Astrocyte (in vitro differentiated cells and primary cell): ENCODE data around the gene C1orf53. TPM values are rescaled to one million over a fixed set of nuclear protein-coding genes. Genes with fewer than 3 reads are reported as not detected.

ENCODE experiments used
- DNase-seq: peaks from one replicate; pipeline ENCODE4 v3.0.0-alpha.2; 2010; ENCODE audit warnings: low read depth
- FAIRE-seq: peaks from 2 replicates; lab custom pipeline; 2011; peaks lifted over from hg19 to GRCh38; lab: Jason Lieb, UNC
- H2AFZ ChIP-seq: 2 replicates; pipeline ENCODE4 v1.6.0; 2012; ENCODE audit warnings: low read depth, low read length, inconsistent platforms
- H3K27ac ChIP-seq: 2 replicates; pipeline ENCODE4 v1.5.1; 2011; ENCODE audit warnings: low read depth, low read length, inconsistent platforms
- H3K27me3 ChIP-seq: 2 replicates; pipeline ENCODE4 v1.6.0; 2011; ENCODE audit warnings: low read length, inconsistent platforms; ENCODE audit not compliant: insufficient read depth
- H3K36me3 ChIP-seq: 2 replicates; pipeline ENCODE4 v1.5.1; 2011; ENCODE audit warnings: low read length, inconsistent platforms; ENCODE audit not compliant: insufficient read depth
- H3K4me1 ChIP-seq: 2 replicates; pipeline ENCODE4 v1.5.1; 2011; ENCODE audit warnings: low read length, inconsistent platforms; ENCODE audit not compliant: insufficient read depth
- H3K4me2 ChIP-seq: 2 replicates; pipeline ENCODE4 v1.6.0; 2012; ENCODE audit warnings: low read length, inconsistent platforms
- H3K4me3 ChIP-seq: 2 replicates; pipeline ENCODE4 v1.5.1; 2011; ENCODE audit warnings: low read depth, mild to moderate bottlenecking, low read length, inconsistent platforms; ENCODE audit not compliant: insufficient read depth
- H3K79me2 ChIP-seq: 2 replicates; pipeline ENCODE4 v1.6.0; 2012; ENCODE audit warnings: mild to moderate bottlenecking, low read length, inconsistent platforms; ENCODE audit not compliant: insufficient read depth
- H3K9ac ChIP-seq: 2 replicates; pipeline ENCODE4 v1.6.0; 2012; ENCODE audit warnings: mild to moderate bottlenecking, low read length, inconsistent platforms
- H3K9me3 ChIP-seq: 2 replicates; pipeline ENCODE4 v1.5.1; 2012; ENCODE audit warnings: low read depth, mild to moderate bottlenecking, low read length, inconsistent platforms; ENCODE audit not compliant: insufficient read depth
- H4K20me1 ChIP-seq: 2 replicates; pipeline ENCODE4 v1.6.0; 2012; ENCODE audit warnings: low read length, inconsistent platforms; ENCODE audit not compliant: insufficient read depth
- H3K27ac Mint-ChIP-seq: one replicate; pipeline ENCODE4 v1.8.0; 2021; ENCODE audit warnings: mild to moderate bottlenecking, mixed read lengths; ENCODE audit not compliant: unreplicated experiment
- H3K27me3 Mint-ChIP-seq: one replicate; pipeline ENCODE4 v1.8.0; 2021; ENCODE audit warnings: low read depth, mixed read lengths; ENCODE audit not compliant: unreplicated experiment
- H3K36me3 Mint-ChIP-seq: one replicate; pipeline ENCODE4 v1.8.0; 2021; ENCODE audit warnings: low read depth, mixed read lengths; ENCODE audit not compliant: unreplicated experiment
- H3K4me1 Mint-ChIP-seq: one replicate; pipeline ENCODE4 v1.8.0; 2021; ENCODE audit warnings: low read depth, mixed read lengths; ENCODE audit not compliant: unreplicated experiment
- H3K4me3 Mint-ChIP-seq: one replicate; pipeline ENCODE4 v1.8.0; 2021; ENCODE audit warnings: mild to moderate bottlenecking, moderate library complexity, mixed read lengths; ENCODE audit not compliant: unreplicated experiment
- H3K9me3 Mint-ChIP-seq: one replicate; pipeline ENCODE4 v1.8.0; 2021; ENCODE audit warnings: mild to moderate bottlenecking, mixed read lengths; ENCODE audit not compliant: unreplicated experiment
- CTCF ChIP-seq: IDR thresholded peaks from 2 replicates; pipeline ENCODE4 v1.5.1; 2011; ENCODE audit warnings: low read depth, mild to moderate bottlenecking, inconsistent platforms, low read length, moderate library complexity; ENCODE audit not compliant: insufficient read depth
- EZH2 ChIP-seq: IDR thresholded peaks from 2 replicates; pipeline ENCODE4 v1.6.1; 2012; ENCODE audit warnings: mild to moderate bottlenecking, low read length, inconsistent platforms; ENCODE audit not compliant: insufficient read depth
- total RNA-seq: library from RNA; stranded (reverse); gene quantifications from 2 replicates; pipeline ENCODE4 v1.2.1, GENCODE V29; 2021

Gene C1orf53
- total RNA-seq, 1 donor from 2014 or later = 7.9 TPM

- Histone ChIP-seq H3K9me3 (no peaks in the 10 kb centered on the region), H3K27ac (no peak overlapping the region), H3K4me2 (no peak overlapping the region), H3K4me1 (no peaks in the 10 kb centered on the region), H3K36me3 (no peaks in the 10 kb centered on the region), H3K27me3 (no peaks in the 10 kb centered on the region), H3K79me2 (no peaks in the 10 kb centered on the region), H3K4me3 (no peak overlapping the region), H3K9ac (no peak overlapping the region), H2AFZ (no peak overlapping the region), H4K20me1 (no peaks in the 10 kb centered on the region)
- Mint-ChIP-seq H3K27ac (no peak overlapping the region), H3K27me3 (no peaks in the 10 kb centered on the region), H3K4me3 (no peak overlapping the region), H3K9me3 (no peaks in the 10 kb centered on the region), H3K36me3 (no peaks in the 10 kb centered on the region), H3K4me1 (peaks cover 7% of the 10 kb centered on the region)
- TF ChIP-seq EZH2 = no peak
- no peak for TF ChIP-seq CTCF
- DNase-seq (no peak), FAIRE-seq (peak; percentile 34)
Observed at GRCh38 chr1:197954718-197955418, 52.4 kb downstream of the C1orf53 start.

GRCh38 chr1:197955486-197956394, 53.3 kb downstream of the C1orf53 start:
- peak; percentile 88 for DNase-seq
- no peaks in the 10 kb centered on the region for H3K36me3 Mint-ChIP-seq
- H3K27ac Mint-ChIP-seq = no peak overlapping the region
- no peaks in the 10 kb centered on the region for H3K9me3 Mint-ChIP-seq
- H3K4me3 ChIP-seq = no peak overlapping the region
- H3K9me3 ChIP-seq = no peaks in the 10 kb centered on the region
- FAIRE-seq = peak; percentile 37
- no peak overlapping the region for H3K27ac ChIP-seq
- peak overlapping the region; percentile 21 for H2AFZ ChIP-seq
- no peaks in the 10 kb centered on the region for H3K79me2 ChIP-seq
- TF ChIP-seq CTCF (no peak), EZH2 (no peak)
- peaks cover 7% of the 10 kb centered on the region for H3K4me1 Mint-ChIP-seq
- H3K4me3 Mint-ChIP-seq = no peak overlapping the region
- no peak overlapping the region for H3K9ac ChIP-seq
- no peaks in the 10 kb centered on the region for H4K20me1 ChIP-seq
- H3K4me2 ChIP-seq = no peak overlapping the region
- H3K36me3 ChIP-seq = no peaks in the 10 kb centered on the region
- H3K27me3 ChIP-seq = no peaks in the 10 kb centered on the region
- H3K27me3 Mint-ChIP-seq = no peaks in the 10 kb centered on the region
- no peaks in the 10 kb centered on the region for H3K4me1 ChIP-seq

Other genes with a start within 250 kb of the C1orf53 start
- 9.6 and 12.8 TPM in 2 replicates for gene DENND1B, start 127.2 kb upstream of the C1orf53 start, total RNA-seq
- not detected in 2 replicates for gene LHX9, start 14.7 kb downstream of the C1orf53 start, total RNA-seq